ENCODE results near the gene PSMB1.
A peak's percentile ranks its signal among the peaks of the same experiment; 100 is the strongest.

PSMB1 gene

DNA sequence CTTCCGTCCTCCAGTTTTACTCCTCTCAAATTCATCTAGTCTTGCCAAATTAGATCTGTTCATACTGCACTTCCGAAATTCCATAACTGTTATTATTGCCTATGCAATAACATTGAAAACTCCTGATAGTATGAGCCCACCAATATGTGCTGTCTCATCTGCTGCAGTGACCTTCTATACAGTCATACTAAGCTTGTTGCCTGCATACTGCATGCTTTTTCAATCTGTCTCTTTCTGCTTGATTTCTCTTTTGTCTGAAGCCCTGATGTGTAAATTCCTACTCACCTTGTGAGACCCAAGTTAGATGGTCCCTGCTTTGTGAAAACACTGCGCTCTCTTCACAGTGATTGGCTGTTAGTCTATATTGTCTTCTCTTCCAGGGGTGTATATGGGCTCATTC, 2.2 kb upstream of the PSMB1 start:
- no peak overlapping the region for H2AFZ ChIP-seq (ENCODE audit: low read depth, low read length)
- no peak overlapping the region for H2BK5ac ChIP-seq (ENCODE audit: low read depth, low read length, poor library complexity, severe bottlenecking)
- H3K4me3 ChIP-seq (ENCODE audit: insufficient read depth in 1 of 2, low read depth in 1 of 2, low read length in 2 of 2) = peak overlapping the region in 1 of 2 experiments; percentile 100
- no peak overlapping the region for H3K18ac ChIP-seq (ENCODE audit: low read depth in 1 of 2, low read length in 2 of 2)
- no peak overlapping the region for H3K14ac ChIP-seq (ENCODE audit: low read length in 2 of 2)
- H3K79me1 ChIP-seq (replicated peaks; ENCODE audit: low read length, poor library complexity, severe bottlenecking) = peaks cover 12% of the 10 kb centered on the region
- H2AK5ac ChIP-seq (ENCODE audit: low read length, severe bottlenecking) = no peak overlapping the region
- H3K4me1 ChIP-seq (ENCODE audit: control insufficient read depth, insufficient read depth, low read depth, low read length) = peaks cover 2% of the 10 kb centered on the region
- peak overlapping the region; percentile 96 for H3K4me2 ChIP-seq (ENCODE audit: low read length, poor library complexity, severe bottlenecking)
- no peak overlapping the region for H2BK15ac ChIP-seq (ENCODE audit: low read depth, poor library complexity, severe bottlenecking)
- H3K27me3 ChIP-seq (ENCODE audit: control insufficient read depth in 1 of 2, insufficient read depth in 1 of 2, low read length in 2 of 2) = no peaks in the 10 kb centered on the region
- no peak overlapping the region for H3K23ac ChIP-seq (ENCODE audit: low read length in 2 of 2)
- no peak for DNase-seq
- H2BK12ac ChIP-seq (ENCODE audit: low read length in 2 of 2) = no peak overlapping the region
- H3K4ac ChIP-seq (ENCODE audit: low read depth in 1 of 2, low read length in 2 of 2) = no peak overlapping the region
- peak overlapping the region; percentile 99 for H3K9ac ChIP-seq (ENCODE audit: low read length)
- no peak overlapping the region for H4K91ac ChIP-seq (ENCODE audit: low read length)
- 81% methylated on average over 3 of the region's 3 CpGs for WGBS
- no peak overlapping the region for H4K8ac ChIP-seq (ENCODE audit: low read length)
- H3K27ac ChIP-seq (ENCODE audit: low read length, poor library complexity, severe bottlenecking) = no peak overlapping the region
- no peak overlapping the region for H2BK120ac ChIP-seq (ENCODE audit: low read depth, low read length)
- H3K9me3 ChIP-seq (ENCODE audit: control insufficient read depth, low read length) = no peaks in the 10 kb centered on the region
- peaks cover 0 to 25% of the 10 kb centered on the region in 2 experiments for H3K36me3 ChIP-seq (ENCODE audit: control insufficient read depth in 1 of 2, insufficient read depth in 2 of 2, low read depth in 1 of 2, low read length in 2 of 2)

DNA sequence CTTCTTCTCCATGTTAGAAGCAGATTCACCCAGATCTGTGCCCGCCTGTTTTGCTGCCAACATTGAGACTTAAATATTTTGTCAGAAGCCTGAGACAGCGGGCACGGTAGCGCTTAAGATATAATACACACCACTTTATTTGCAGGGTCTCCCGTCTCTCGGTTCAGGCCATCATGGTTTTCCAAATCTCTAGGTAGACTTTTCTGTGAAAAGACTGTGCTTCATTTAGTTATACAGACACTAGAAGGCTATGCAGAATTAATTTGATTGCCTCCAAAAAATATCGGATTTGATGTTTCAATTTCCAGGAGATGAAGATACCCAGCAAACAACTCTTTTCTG, 1.7 kb upstream of the PSMB1 start:
- Histone ChIP-seq H2BK5ac (ENCODE audit: low read depth, low read length, poor library complexity, severe bottlenecking) (no peak overlapping the region), H3K9me3 (ENCODE audit: control insufficient read depth, low read length) (no peaks in the 10 kb centered on the region), H3K4me1 (ENCODE audit: control insufficient read depth, insufficient read depth, low read depth, low read length) (peaks cover 2% of the 10 kb centered on the region), H2AK5ac (ENCODE audit: low read length, severe bottlenecking) (no peak overlapping the region), H3K36me3 (ENCODE audit: control insufficient read depth in 1 of 2, insufficient read depth in 2 of 2, low read depth in 1 of 2, low read length in 2 of 2) (peaks cover 0 to 26% of the 10 kb centered on the region in 2 experiments), H2BK120ac (ENCODE audit: low read depth, low read length) (no peak overlapping the region), H3K4me2 (ENCODE audit: low read length, poor library complexity, severe bottlenecking) (peak overlapping the region; percentile 96), H3K23ac (ENCODE audit: low read length in 2 of 2) (peak overlapping the region in 1 of 2 experiments; percentile 20), H2BK12ac (ENCODE audit: low read length in 2 of 2) (no peak overlapping the region), H3K4me3 (ENCODE audit: insufficient read depth in 1 of 2, low read depth in 1 of 2, low read length in 2 of 2) (peak overlapping the region; percentile 97 to 100), H3K27ac (ENCODE audit: low read length, poor library complexity, severe bottlenecking) (no peak overlapping the region), H4K8ac (ENCODE audit: low read length) (peak overlapping the region; percentile 99), H3K27me3 (ENCODE audit: control insufficient read depth in 1 of 2, insufficient read depth in 1 of 2, low read length in 2 of 2) (no peaks in the 10 kb centered on the region), H3K9ac (ENCODE audit: low read length) (peak overlapping the region; percentile 99), H4K91ac (ENCODE audit: low read length) (peak overlapping the region; percentile 64), H3K18ac (ENCODE audit: low read depth in 1 of 2, low read length in 2 of 2) (peak overlapping the region in 1 of 2 experiments; percentile 70), H3K4ac (ENCODE audit: low read depth in 1 of 2, low read length in 2 of 2) (peak overlapping the region; percentile 27 to 84), H2AFZ (ENCODE audit: low read depth, low read length) (peak overlapping the region; percentile 65), H3K79me1 (replicated peaks; ENCODE audit: low read length, poor library complexity, severe bottlenecking) (peaks cover 12% of the 10 kb centered on the region), H3K14ac (ENCODE audit: low read length in 2 of 2) (no peak overlapping the region), H2BK15ac (ENCODE audit: low read depth, poor library complexity, severe bottlenecking) (no peak overlapping the region)
- no peak for DNase-seq
- WGBS = 22% methylated on average over 4 of the region's 7 CpGs

DNA sequence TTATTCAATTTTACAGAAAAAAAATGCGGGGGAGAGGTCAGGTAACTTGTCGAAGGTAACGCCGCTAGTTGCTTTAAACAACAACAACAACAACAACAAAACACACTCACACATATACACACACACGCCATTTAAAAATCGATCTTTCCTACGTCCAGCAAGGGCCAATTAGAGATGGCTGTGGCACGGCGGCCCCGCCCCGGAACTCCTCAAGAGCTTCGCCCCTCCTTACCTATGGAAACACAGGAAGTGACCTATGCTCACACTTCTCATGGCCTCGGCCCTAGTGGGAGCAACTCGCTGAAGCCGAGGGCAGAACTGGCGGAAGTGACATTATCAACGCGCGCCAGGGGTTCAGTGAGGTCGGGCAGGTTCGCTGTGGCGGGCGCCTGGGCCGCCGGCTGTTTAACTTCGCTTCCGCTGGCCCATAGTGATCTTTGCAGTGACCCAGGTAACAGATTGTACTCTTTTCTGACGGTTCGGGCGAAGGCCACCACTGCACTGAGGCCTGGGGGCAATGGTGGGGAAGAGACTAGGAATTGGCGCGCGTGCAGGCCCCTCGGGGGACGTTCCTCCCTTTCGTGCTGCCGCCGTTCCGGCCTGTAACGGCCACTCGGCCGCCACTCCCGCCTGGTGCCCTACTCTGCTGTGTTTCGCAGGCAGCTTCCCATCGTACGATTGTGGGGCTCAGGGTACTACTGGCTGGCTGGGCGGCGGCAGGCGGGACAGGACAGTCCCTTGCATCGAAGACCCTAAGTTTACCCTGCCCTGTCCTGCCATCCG, 1.1 kb upstream of the PSMB1 start, which contains the start of gene TBP:
Gene TBP, plus strand, starts transcription at position 357 of the 783 bp plus-strand sequence. CDS start 2,661 bp downstream, outside the sequence.
- Histone ChIP-seq H2BK5ac (ENCODE audit: low read depth, low read length, poor library complexity, severe bottlenecking) (peak within 1 kb of the TSS; percentile 20), H3K18ac (ENCODE audit: low read depth in 1 of 2, low read length in 2 of 2) (peak within 1 kb of the TSS; percentile 70 to 93), H3K79me1 (replicated peaks; ENCODE audit: low read length, poor library complexity, severe bottlenecking) (peaks cover 10% of the 10 kb centered on the region), H3K27ac (ENCODE audit: low read length, poor library complexity, severe bottlenecking) (peak within 1 kb of the TSS; percentile 60), H3K23ac (ENCODE audit: low read length in 2 of 2) (peak within 1 kb of the TSS in 1 of 2 experiments; percentile 20), H2BK12ac (ENCODE audit: low read length in 2 of 2) (peak within 1 kb of the TSS in 1 of 2 experiments; percentile 83), H3K4ac (ENCODE audit: low read depth in 1 of 2, low read length in 2 of 2) (peak within 1 kb of the TSS; percentile 64 to 84), H3K9ac (ENCODE audit: low read length) (peak within 1 kb of the TSS; percentile 99), H2AK5ac (ENCODE audit: low read length, severe bottlenecking) (no peak within 1 kb of the TSS), H3K14ac (ENCODE audit: low read length in 2 of 2) (peak within 1 kb of the TSS in 1 of 2 experiments; percentile 5), H3K4me1 (ENCODE audit: control insufficient read depth, insufficient read depth, low read depth, low read length) (peaks cover 2% of the 10 kb centered on the region), H2AFZ (ENCODE audit: low read depth, low read length) (peak within 1 kb of the TSS; percentile 65), H3K4me3 (ENCODE audit: insufficient read depth in 1 of 2, low read depth in 1 of 2, low read length in 2 of 2) (peak within 1 kb of the TSS; percentile 97 to 100), H4K91ac (ENCODE audit: low read length) (peak within 1 kb of the TSS; percentile 64), H3K27me3 (ENCODE audit: control insufficient read depth in 1 of 2, insufficient read depth in 1 of 2, low read length in 2 of 2) (no peaks in the 10 kb centered on the region), H3K4me2 (ENCODE audit: low read length, poor library complexity, severe bottlenecking) (peak within 1 kb of the TSS; percentile 96), H2BK120ac (ENCODE audit: low read depth, low read length) (no peak within 1 kb of the TSS), H3K36me3 (ENCODE audit: control insufficient read depth in 1 of 2, insufficient read depth in 2 of 2, low read depth in 1 of 2, low read length in 2 of 2) (peaks cover 0 to 26% of the 10 kb centered on the region in 2 experiments), H3K9me3 (ENCODE audit: control insufficient read depth, low read length) (no peaks in the 10 kb centered on the region), H2BK15ac (ENCODE audit: low read depth, poor library complexity, severe bottlenecking) (no peak within 1 kb of the TSS), H4K8ac (ENCODE audit: low read length) (peak within 1 kb of the TSS; percentile 99)
- under 1% methylated on average over 51 of the region's 51 CpGs for WGBS
- DNase-seq = peak; percentile 100

DNA sequence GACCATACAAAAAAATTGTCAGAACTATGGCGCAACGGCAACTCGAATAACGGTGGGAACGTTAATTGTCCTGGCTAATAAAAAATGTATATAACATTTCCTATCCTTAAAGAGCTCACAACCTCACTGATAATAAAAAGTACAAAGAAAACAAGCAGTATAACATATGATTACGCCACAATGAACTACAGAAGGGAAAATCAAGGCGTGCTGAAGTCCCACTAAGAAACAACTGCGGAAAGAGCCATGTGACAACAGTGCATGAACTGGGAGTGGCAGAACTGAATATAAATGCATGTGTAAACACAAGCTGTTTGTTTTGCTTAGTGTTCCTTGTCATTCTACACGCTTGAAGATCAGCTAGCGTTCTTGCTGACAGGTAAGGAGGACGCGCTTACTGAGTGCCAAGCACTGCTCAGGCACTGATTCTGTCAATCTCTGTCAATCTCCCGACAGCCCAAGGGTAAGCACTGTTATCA, 466 bp upstream of the PSMB1 start:
- WGBS = 3% methylated on average over 8 of the region's 13 CpGs
- Histone ChIP-seq H3K14ac (ENCODE audit: low read length in 2 of 2) (no peak overlapping the region), H3K18ac (ENCODE audit: low read depth in 1 of 2, low read length in 2 of 2) (peak overlapping the region; percentile 25 to 26), H2BK15ac (ENCODE audit: low read depth, poor library complexity, severe bottlenecking) (no peak overlapping the region), H3K36me3 (ENCODE audit: control insufficient read depth in 1 of 2, insufficient read depth in 2 of 2, low read depth in 1 of 2, low read length in 2 of 2) (peaks cover 0 to 28% of the 10 kb centered on the region in 2 experiments), H3K9ac (ENCODE audit: low read length) (peak overlapping the region; percentile 99), H3K4me2 (ENCODE audit: low read length, poor library complexity, severe bottlenecking) (peak overlapping the region; percentile 75), H4K91ac (ENCODE audit: low read length) (no peak overlapping the region), H4K8ac (ENCODE audit: low read length) (peak overlapping the region; percentile 33), H2BK5ac (ENCODE audit: low read depth, low read length, poor library complexity, severe bottlenecking) (no peak overlapping the region), H2AFZ (ENCODE audit: low read depth, low read length) (no peak overlapping the region), H3K79me1 (replicated peaks; ENCODE audit: low read length, poor library complexity, severe bottlenecking) (peaks cover 5% of the 10 kb centered on the region), H3K27me3 (ENCODE audit: control insufficient read depth in 1 of 2, insufficient read depth in 1 of 2, low read length in 2 of 2) (no peaks in the 10 kb centered on the region), H3K9me3 (ENCODE audit: control insufficient read depth, low read length) (no peaks in the 10 kb centered on the region), H3K4ac (ENCODE audit: low read depth in 1 of 2, low read length in 2 of 2) (peak overlapping the region; percentile 64 to 75), H2BK12ac (ENCODE audit: low read length in 2 of 2) (peak overlapping the region in 1 of 2 experiments; percentile 83), H3K4me1 (ENCODE audit: control insufficient read depth, insufficient read depth, low read depth, low read length) (peaks cover 2% of the 10 kb centered on the region), H2BK120ac (ENCODE audit: low read depth, low read length) (no peak overlapping the region), H3K23ac (ENCODE audit: low read length in 2 of 2) (no peak overlapping the region), H3K27ac (ENCODE audit: low read length, poor library complexity, severe bottlenecking) (peak overlapping the region; percentile 60), H2AK5ac (ENCODE audit: low read length, severe bottlenecking) (no peak overlapping the region), H3K4me3 (ENCODE audit: insufficient read depth in 1 of 2, low read depth in 1 of 2, low read length in 2 of 2) (peak overlapping the region; percentile 61 to 100)
- DNase-seq = peak; percentile 85
